GM19468 (cell line): ENCODE results near the gene KATNA1.
A peak's percentile ranks its signal among the peaks of the same experiment; 100 is the strongest.

Experiments
- ATAC-seq: cut with Tn5 transposase; IDR thresholded peaks from one replicate; pipeline ENCODE4 v1.9.1; 2021; ENCODE audit warnings: mild to moderate bottlenecking, moderate library complexity, moderate number of reproducible peaks; ENCODE audit not compliant: unreplicated experiment; ENCODE audit errors: extremely low read depth

The KATNA1 gene

GRCh38 chr6:149615805-149616204, 32.7 kb downstream of the KATNA1 start:
- no peak for ATAC-seq

GRCh38 chr6:149614337-149614736, 34.2 kb downstream of the KATNA1 start:
- ATAC-seq: no peak

- no peak for ATAC-seq
These were observed 40.0 kb downstream of the KATNA1 start for GRCh38 chr6:149608381-149608982.

- no peak for ATAC-seq
These were observed 48.0 kb downstream of the KATNA1 start for GRCh38 chr6:149600508-149600907.

GRCh38 chr6:149593408-149593807, 55.1 kb downstream of the KATNA1 start:
- no peak for ATAC-seq

- no peak for ATAC-seq
These were observed 55.5 kb downstream of the KATNA1 start for GRCh38 chr6:149592983-149593382.

GRCh38 chr6:149586149-149586548, 62.4 kb downstream of the KATNA1 start:
- no peak for ATAC-seq

- ATAC-seq: no peak
These were observed 67.2 kb downstream of the KATNA1 start for GRCh38 chr6:149581349-149581748.

- no peak for ATAC-seq
These were observed 67.6 kb downstream of the KATNA1 start for GRCh38 chr6:149580880-149581279.

- ATAC-seq: no peak
These were observed 80.4 kb downstream of the KATNA1 start for GRCh38 chr6:149567945-149568585.

- no peak for ATAC-seq
These were observed 81.3 kb downstream of the KATNA1 start for GRCh38 chr6:149567194-149567586.

- no peak for ATAC-seq
These were observed 81.9 kb downstream of the KATNA1 start for GRCh38 chr6:149566410-149567193.

GRCh38 chr6:149565527-149566409, 82.7 kb downstream of the KATNA1 start, which contains the start of gene GINM1:
TSS of gene GINM1 (plus strand) at chr6:149566375. CDS start at chr6:149566415, 40 bp downstream.
- peak; percentile 68 for ATAC-seq

- no peak for ATAC-seq
These were observed 84.6 kb downstream of the KATNA1 start for GRCh38 chr6:149563928-149564325.

- no peak for ATAC-seq
These were observed 85.1 kb downstream of the KATNA1 start for GRCh38 chr6:149563203-149563927.

- no peak for ATAC-seq
These were observed 87.8 kb downstream of the KATNA1 start for GRCh38 chr6:149560736-149561135.

- ATAC-seq: no peak
These were observed 89.1 kb downstream of the KATNA1 start for GRCh38 chr6:149559389-149559788.

- no peak for ATAC-seq
These were observed 90.5 kb downstream of the KATNA1 start for GRCh38 chr6:149558029-149558428.

- ATAC-seq: no peak
These were observed 96.6 kb downstream of the KATNA1 start for GRCh38 chr6:149551920-149552319.
